Measurements from ENCODE around the gene SYNE2. TPM values are rescaled to one million over a fixed set of nuclear protein-coding genes. Genes with fewer than 3 reads are reported as not detected.

Gene SYNE2
- total RNA-seq, 1 donor from 2014 or later: 105 TPM

GRCh38 chr14:64112867-64113678 lies 260.3 kb downstream of the SYNE2 start:
- Mint-ChIP-seq H3K36me3 (peaks cover 8% of the 10 kb centered on the region), H3K9me3 (no peaks in the 10 kb centered on the region), H3K27ac (no peak overlapping the region), H3K4me1 (no peaks in the 10 kb centered on the region), H3K27me3 (ENCODE audit: insufficient read depth, low read depth) (no peaks in the 10 kb centered on the region), H3K4me3 (no peak overlapping the region)
- no peak overlapping the region for H2AFZ ChIP-seq (replicated peaks)
- H3K36me3 ChIP-seq: no peaks in the 10 kb centered on the region
- no peak overlapping the region for H3K4me3 ChIP-seq
- H3K27ac ChIP-seq: no peak overlapping the region
- no peaks in the 10 kb centered on the region for H3K79me2 ChIP-seq (ENCODE audit: low read depth)
- H4K20me1 ChIP-seq (ENCODE audit: low read depth): no peaks in the 10 kb centered on the region
- TF ChIP-seq EZH2phosphoT487 (IDR thresholded peaks at IDR 0.05): no peak
- TF ChIP-seq, protein P1, sequence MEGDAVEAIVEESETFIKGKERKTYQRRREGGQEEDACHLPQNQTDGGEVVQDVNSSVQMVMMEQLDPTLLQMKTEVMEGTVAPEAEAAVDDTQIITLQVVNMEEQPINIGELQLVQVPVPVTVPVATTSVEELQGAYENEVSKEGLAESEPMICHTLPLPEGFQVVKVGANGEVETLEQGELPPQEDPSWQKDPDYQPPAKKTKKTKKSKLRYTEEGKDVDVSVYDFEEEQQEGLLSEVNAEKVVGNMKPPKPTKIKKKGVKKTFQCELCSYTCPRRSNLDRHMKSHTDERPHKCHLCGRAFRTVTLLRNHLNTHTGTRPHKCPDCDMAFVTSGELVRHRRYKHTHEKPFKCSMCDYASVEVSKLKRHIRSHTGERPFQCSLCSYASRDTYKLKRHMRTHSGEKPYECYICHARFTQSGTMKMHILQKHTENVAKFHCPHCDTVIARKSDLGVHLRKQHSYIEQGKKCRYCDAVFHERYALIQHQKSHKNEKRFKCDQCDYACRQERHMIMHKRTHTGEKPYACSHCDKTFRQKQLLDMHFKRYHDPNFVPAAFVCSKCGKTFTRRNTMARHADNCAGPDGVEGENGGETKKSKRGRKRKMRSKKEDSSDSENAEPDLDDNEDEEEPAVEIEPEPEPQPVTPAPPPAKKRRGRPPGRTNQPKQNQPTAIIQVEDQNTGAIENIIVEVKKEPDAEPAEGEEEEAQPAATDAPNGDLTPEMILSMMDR (IDR thresholded peaks at IDR 0.05): no peak
- TF ChIP-seq EZH2 (IDR thresholded peaks at IDR 0.05): no peak
- H3K9ac ChIP-seq: no peak overlapping the region
- no peaks in the 10 kb centered on the region for H3K4me1 ChIP-seq
- DNase-seq (ENCODE audit: low spot score): no peak
- no peaks in the 10 kb centered on the region for H3F3A ChIP-seq (ENCODE audit: low read depth)
- no peaks in the 10 kb centered on the region for H3K27me3 ChIP-seq
- no peaks in the 10 kb centered on the region for H3K9me3 ChIP-seq (ENCODE audit: low read depth)
- no peak overlapping the region for H3K4me2 ChIP-seq

DNA sequence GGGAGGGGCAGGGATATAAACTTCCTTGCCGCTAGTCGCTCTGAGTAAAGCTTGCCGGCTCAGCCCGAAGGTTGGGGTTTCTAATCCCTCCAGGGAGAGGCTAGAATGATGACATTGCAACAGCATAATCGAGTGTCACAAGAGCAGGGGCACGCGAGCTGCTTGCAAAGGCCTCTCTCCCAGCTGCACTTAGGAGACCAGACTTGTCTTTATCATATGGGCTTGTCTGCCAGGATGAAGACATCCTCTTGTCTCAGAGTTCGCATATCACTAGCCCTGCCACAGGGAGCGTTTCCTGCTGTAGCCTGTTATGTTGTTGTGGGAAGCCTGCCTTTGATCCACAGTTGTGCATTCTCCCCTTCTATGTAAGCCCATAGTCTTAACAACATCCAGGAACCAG lies 261.4 kb downstream of the SYNE2 start:
- Histone ChIP-seq H3K79me2 (ENCODE audit: low read depth) (no peaks in the 10 kb centered on the region), H3K9ac (no peak overlapping the region), H3K36me3 (no peaks in the 10 kb centered on the region), H3F3A (ENCODE audit: low read depth) (no peaks in the 10 kb centered on the region), H4K20me1 (ENCODE audit: low read depth) (no peaks in the 10 kb centered on the region), H3K4me3 (no peak overlapping the region), H3K4me2 (no peak overlapping the region), H3K27ac (no peak overlapping the region), H3K27me3 (no peaks in the 10 kb centered on the region), H2AFZ (replicated peaks) (no peak overlapping the region), H3K9me3 (ENCODE audit: low read depth) (no peaks in the 10 kb centered on the region), H3K4me1 (no peaks in the 10 kb centered on the region)
- H3K9me3 Mint-ChIP-seq: no peaks in the 10 kb centered on the region
- H3K27me3 Mint-ChIP-seq (ENCODE audit: insufficient read depth, low read depth): no peaks in the 10 kb centered on the region
- H3K36me3 Mint-ChIP-seq: peaks cover 6% of the 10 kb centered on the region
- H3K4me3 Mint-ChIP-seq: no peak overlapping the region
- DNase-seq (ENCODE audit: low spot score): no peak
- H3K4me1 Mint-ChIP-seq: no peaks in the 10 kb centered on the region
- TF ChIP-seq EZH2phosphoT487 (IDR thresholded peaks at IDR 0.05): no peak
- TF ChIP-seq, protein P1 (IDR thresholded peaks at IDR 0.05): no peak
- no peak for TF ChIP-seq EZH2 (IDR thresholded peaks at IDR 0.05)
- H3K27ac Mint-ChIP-seq: no peak overlapping the region

GRCh38 chr14:64114796-64115195 lies 262.0 kb downstream of the SYNE2 start:
- Histone ChIP-seq H3K4me2 (no peak overlapping the region), H3K4me3 (no peak overlapping the region), H3K4me1 (no peaks in the 10 kb centered on the region), H2AFZ (replicated peaks) (no peak overlapping the region), H3K9me3 (ENCODE audit: low read depth) (no peaks in the 10 kb centered on the region), H3F3A (ENCODE audit: low read depth) (no peaks in the 10 kb centered on the region), H3K36me3 (peaks cover 2% of the 10 kb centered on the region), H3K27me3 (no peaks in the 10 kb centered on the region), H3K79me2 (ENCODE audit: low read depth) (no peaks in the 10 kb centered on the region), H3K9ac (no peak overlapping the region), H3K27ac (no peak overlapping the region), H4K20me1 (ENCODE audit: low read depth) (no peaks in the 10 kb centered on the region)
- H3K4me1 Mint-ChIP-seq: no peaks in the 10 kb centered on the region
- peaks cover 9% of the 10 kb centered on the region for H3K36me3 Mint-ChIP-seq
- H3K9me3 Mint-ChIP-seq: no peaks in the 10 kb centered on the region
- no peak for DNase-seq (ENCODE audit: low spot score)
- TF ChIP-seq EZH2phosphoT487 (IDR thresholded peaks at IDR 0.05) (no peak), EZH2 (IDR thresholded peaks at IDR 0.05) (no peak)
- TF ChIP-seq, protein P1 (IDR thresholded peaks at IDR 0.05): no peak
- H3K4me3 Mint-ChIP-seq: no peak overlapping the region
- H3K27ac Mint-ChIP-seq: no peak overlapping the region
- no peaks in the 10 kb centered on the region for H3K27me3 Mint-ChIP-seq (ENCODE audit: insufficient read depth, low read depth)

Data from neural progenitor cell (in vitro differentiated cells).